ENCODE measurements around the gene RPL36AL. TPM values are rescaled to one million over a fixed set of nuclear protein-coding genes. Genes with fewer than 3 reads are reported as not detected.
A peak's percentile ranks its signal among the peaks of the same experiment; 100 is the strongest.

RPL36AL gene
- total RNA-seq, 2 experiments from 2014 or later, result 257 to 306 TPM

DNA sequence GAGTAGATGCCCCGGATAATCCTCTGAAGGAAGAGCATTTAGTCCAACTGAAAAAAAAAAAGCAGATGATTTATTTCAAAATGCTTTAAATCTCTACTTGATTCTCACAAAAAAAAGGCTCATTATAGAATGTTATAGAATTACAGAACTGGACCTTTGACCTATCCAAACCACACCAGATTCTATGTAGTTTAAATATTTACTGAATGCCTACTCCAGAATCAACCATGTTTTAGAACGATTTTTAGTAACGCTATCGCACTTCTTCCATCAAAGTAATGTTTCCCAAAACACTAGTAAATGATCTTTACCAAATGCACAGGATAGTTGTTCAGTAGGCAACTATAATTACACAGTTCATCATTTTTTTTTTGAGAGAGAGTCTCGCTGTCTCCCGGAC, 36.8 kb downstream of the RPL36AL start:
- no peaks in the 10 kb centered on the region for H3K9me2 ChIP-seq (ENCODE audit: insufficient read depth, low read length)
- H3K27ac ChIP-seq (ENCODE audit: low read depth, low read length, poor library complexity, severe bottlenecking), result peak overlapping the region; percentile 74
- H3K4me1 ChIP-seq (ENCODE audit: insufficient read depth, low read length, poor library complexity, severe bottlenecking), result peaks cover 45% of the 10 kb centered on the region
- no peak for TF ChIP-seq EZH2phosphoT487 (IDR thresholded peaks at IDR 0.05; ENCODE audit: borderline replicate concordance, low read depth, low read length)
- TF ChIP-seq, protein P1, sequence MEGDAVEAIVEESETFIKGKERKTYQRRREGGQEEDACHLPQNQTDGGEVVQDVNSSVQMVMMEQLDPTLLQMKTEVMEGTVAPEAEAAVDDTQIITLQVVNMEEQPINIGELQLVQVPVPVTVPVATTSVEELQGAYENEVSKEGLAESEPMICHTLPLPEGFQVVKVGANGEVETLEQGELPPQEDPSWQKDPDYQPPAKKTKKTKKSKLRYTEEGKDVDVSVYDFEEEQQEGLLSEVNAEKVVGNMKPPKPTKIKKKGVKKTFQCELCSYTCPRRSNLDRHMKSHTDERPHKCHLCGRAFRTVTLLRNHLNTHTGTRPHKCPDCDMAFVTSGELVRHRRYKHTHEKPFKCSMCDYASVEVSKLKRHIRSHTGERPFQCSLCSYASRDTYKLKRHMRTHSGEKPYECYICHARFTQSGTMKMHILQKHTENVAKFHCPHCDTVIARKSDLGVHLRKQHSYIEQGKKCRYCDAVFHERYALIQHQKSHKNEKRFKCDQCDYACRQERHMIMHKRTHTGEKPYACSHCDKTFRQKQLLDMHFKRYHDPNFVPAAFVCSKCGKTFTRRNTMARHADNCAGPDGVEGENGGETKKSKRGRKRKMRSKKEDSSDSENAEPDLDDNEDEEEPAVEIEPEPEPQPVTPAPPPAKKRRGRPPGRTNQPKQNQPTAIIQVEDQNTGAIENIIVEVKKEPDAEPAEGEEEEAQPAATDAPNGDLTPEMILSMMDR (conservative IDR thresholded peaks at IDR 0.05; ENCODE audit: low read length), result no peak
- POLR2A ChIA-PET, result interaction anchor here (4.6 kb wide), 1 partner anchor 11 kb away, joined by 32 read pairs; no protein-coding TSS in a partner anchor
- CTCF ChIA-PET (ENCODE audit: unreplicated experiment), result no interaction called here
- H3K79me2 ChIP-seq (ENCODE audit: insufficient read depth, low read depth, low read length), result peaks cover 60% of the 10 kb centered on the region
- H3K4me3 ChIP-seq (ENCODE audit: low read depth, low read length, poor library complexity, severe bottlenecking), result peak overlapping the region; percentile 96
- intact Hi-C loops (cut with micrococcal nuclease; ENCODE audit: unreplicated experiment), result no loop called here
- DNase-seq (ENCODE audit: low spot score), result no peak
- peaks cover 41% of the 10 kb centered on the region for H4K20me1 ChIP-seq (ENCODE audit: insufficient read depth, low read length)
- H2AFZ ChIP-seq (ENCODE audit: low read length), result no peak overlapping the region
- no peaks in the 10 kb centered on the region for H3K9me3 ChIP-seq (ENCODE audit: low read length)
- peaks cover 71% of the 10 kb centered on the region for H3K36me3 ChIP-seq (ENCODE audit: insufficient read depth, low read length)
- BruUV-seq (replicated peaks), result no TSS peak
- H3K4me2 ChIP-seq (ENCODE audit: low read length), result peak overlapping the region; percentile 76

DNA sequence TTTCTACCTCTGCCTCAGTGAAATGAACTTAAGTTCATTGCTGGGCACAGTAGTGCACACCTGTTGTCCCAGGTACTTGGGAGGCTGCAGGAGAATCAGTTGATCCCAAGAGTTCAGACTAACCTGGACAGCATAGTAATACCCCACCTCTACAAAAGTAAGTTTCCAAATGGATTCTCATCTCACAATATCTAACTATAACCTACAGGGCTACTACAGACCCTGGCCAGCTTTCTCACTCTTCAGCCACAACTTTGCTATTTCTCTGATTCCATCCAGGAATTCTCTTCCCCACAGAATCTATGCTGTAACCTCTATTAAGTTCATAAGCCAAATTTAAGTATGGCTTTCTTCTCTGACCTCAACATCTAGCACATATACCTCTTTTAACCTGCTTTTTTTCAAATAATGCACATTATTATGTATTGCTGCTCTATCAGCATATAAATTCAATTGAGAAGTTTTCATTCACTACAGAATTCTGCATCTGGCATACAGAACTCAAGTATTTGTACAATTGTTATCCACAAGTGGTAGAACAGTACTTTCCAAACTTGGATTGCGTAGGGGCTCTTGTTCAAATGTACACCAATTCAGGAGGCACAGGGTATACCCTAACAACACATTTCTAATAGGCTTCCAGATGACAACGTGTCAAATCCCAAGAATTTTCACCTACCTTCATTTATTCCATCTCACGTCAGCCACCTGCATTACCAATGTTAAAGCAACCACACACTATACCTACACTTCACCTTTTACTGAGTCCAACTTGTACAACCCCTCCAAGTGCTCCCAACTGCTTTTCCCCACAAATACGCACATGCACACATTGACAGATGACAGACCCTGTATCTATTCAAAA, 38.1 kb downstream of the RPL36AL start:
- Histone ChIP-seq H3K4me3 (ENCODE audit: low read depth, low read length, poor library complexity, severe bottlenecking) (no peak overlapping the region), H3K4me2 (ENCODE audit: low read length) (peak overlapping the region; percentile 76), H3K27ac (ENCODE audit: low read depth, low read length, poor library complexity, severe bottlenecking) (peak overlapping the region; percentile 23), H3K4me1 (ENCODE audit: insufficient read depth, low read length, poor library complexity, severe bottlenecking) (peaks cover 40% of the 10 kb centered on the region), H3K9me2 (ENCODE audit: insufficient read depth, low read length) (no peaks in the 10 kb centered on the region), H3K9me3 (ENCODE audit: low read length) (no peaks in the 10 kb centered on the region), H4K20me1 (ENCODE audit: insufficient read depth, low read length) (peaks cover 41% of the 10 kb centered on the region), H2AFZ (ENCODE audit: low read length) (no peak overlapping the region), H3K79me2 (ENCODE audit: insufficient read depth, low read depth, low read length) (peaks cover 60% of the 10 kb centered on the region), H3K36me3 (ENCODE audit: insufficient read depth, low read length) (peaks cover 80% of the 10 kb centered on the region)
- intact Hi-C loops (cut with micrococcal nuclease; ENCODE audit: unreplicated experiment), result no loop called here
- BruUV-seq (replicated peaks), result no TSS peak
- ChIA-PET POLR2A (no interaction called here), CTCF (ENCODE audit: unreplicated experiment) (no interaction called here)
- no peak for TF ChIP-seq EZH2phosphoT487 (IDR thresholded peaks at IDR 0.05; ENCODE audit: borderline replicate concordance, low read depth, low read length)
- TF ChIP-seq, protein P1 (conservative IDR thresholded peaks at IDR 0.05; ENCODE audit: low read length), result no peak
- no peak for DNase-seq (ENCODE audit: low spot score)
